GM10847 (cell line): Measurements from ENCODE around the gene CACNB2.

Experiments used
- POLR2A ChIP-seq: IDR thresholded peaks from 2 replicates; pipeline ENCODE4 v1.6.1; 2011; ENCODE audit not compliant: insufficient read length; ENCODE audit errors: extremely low read depth

CACNB2 gene

DNA sequence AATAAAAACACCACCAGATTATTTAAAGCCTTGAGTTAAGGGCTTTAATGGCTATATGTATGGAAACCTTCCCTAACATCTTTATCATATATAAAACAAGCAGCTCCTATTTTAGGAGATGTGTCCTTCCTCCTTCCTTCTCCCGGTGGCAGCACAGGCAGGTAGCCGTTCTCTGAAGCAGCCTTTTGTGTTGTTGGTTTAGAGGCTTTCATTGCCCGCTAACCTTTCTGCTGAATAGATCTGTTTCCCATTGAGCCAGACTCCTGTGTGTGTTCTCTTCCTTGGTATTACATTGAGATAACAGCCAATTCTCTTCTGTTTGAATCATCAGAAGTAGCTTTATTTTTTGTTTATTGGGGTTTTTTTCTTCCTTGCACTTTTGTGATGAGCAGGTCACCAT, 131.3 kb downstream of the CACNB2 start:
- TF ChIP-seq POLR2A: no peak

DNA sequence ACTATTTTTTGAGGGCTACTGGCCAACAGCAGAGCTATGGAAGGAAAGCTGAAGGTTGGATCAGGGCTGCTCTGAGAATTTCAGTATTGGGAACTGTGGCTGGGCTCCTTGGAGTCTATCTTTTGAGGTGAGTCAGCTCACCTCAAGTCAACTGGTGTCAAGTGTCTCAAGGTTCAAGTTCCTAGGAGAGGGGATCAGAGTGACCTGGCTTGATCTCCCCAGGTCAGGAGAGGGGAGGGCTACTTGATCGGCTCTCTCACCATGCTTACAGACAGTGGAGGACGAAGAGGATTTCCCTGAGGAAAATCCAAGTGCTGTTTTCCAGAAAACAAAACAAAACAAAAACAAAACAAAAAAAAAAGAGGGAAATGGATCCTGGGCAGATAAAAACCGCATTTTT, 132.8 kb downstream of the CACNB2 start:
- TF ChIP-seq POLR2A: no peak

DNA sequence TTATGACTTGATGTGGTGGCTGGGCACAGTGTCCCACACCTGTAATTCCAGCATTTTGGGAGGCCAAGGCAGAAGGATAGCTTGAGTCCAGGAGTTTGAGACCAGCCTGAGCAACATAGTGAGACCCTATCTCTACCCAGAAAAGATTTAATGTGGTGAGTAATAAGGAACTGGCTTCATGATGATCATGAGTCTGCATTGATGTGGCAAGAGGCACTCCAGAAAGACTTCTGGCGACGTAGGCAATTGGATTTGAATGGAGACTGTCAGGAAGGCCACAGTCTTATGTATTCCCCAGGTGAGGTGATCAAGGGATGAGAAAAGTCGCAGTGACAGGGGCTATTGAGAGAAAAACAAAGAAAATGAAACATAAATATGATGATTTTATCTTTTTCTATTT, 138.0 kb downstream of the CACNB2 start:
- TF ChIP-seq POLR2A: no peak

DNA sequence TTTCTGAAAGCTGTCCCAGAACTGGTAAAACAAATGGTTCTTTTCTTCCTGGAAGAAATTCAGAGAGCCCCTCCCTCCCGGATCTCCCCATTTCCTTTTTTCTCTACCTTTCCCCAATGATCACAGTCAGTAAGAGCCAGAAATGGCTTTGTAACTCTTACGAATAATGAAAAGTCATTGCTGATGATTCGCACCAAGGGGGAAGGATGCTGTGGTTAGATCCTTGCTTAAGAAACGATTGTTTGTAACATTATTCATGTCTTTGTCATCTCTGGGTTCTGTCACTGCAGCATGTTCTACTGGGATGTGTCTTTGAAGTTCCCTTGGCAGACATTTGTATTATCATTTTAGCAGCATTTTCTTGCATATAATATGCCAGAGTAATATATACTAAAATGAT, 138.9 kb downstream of the CACNB2 start:
- TF ChIP-seq POLR2A: no peak

DNA sequence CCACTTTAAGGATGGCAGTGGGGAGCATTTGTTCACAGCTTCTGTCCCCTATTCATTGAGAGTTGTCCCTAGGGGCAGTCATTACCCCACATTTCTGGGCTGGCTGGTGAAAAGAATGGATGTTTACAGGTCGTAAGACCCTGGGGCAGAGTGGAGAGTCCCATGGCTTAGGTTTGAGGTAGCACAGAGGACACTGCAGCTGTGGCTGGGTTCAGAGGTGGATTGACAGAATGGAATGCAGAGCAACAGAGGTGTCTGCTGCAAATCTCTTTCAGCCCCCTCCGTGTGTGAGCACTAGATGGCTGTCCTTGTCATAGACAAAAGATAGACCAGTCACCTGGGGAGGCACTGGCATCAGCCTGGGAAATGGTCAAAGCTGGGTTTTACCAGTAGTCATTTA, 141.9 kb downstream of the CACNB2 start:
- TF ChIP-seq POLR2A: no peak

DNA sequence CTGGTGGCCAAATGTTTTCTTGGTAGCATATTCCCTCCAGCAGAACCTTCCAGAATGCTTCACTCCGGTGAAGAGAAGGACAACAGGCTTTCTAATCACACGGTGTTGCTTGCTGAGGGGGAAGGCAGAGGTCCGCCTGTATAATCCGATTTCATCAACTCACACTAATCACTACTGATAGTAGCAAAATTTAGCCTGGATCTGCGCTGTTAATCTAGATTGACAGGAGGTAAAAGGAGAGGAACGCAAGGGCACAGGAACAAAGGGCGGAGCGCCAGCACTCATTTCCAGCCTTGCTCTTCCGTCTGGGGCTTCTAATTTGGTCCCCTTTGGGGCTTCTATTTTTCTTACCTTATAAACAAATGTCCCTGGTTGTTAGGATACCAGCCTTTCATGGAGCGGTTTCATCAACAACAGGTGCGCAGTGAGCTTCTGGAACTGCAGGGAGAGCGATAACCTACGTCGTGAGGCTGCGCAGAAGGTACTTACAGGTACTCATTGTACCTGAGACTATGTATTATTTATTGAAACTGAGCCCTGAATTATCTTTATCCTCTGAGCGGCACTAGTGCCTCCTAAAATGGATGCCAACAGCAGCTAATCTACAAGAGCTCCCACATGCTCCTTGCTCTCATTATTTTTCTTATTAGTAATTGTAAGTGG, 150.6 kb downstream of the CACNB2 start:
- TF ChIP-seq POLR2A: no peak

DNA sequence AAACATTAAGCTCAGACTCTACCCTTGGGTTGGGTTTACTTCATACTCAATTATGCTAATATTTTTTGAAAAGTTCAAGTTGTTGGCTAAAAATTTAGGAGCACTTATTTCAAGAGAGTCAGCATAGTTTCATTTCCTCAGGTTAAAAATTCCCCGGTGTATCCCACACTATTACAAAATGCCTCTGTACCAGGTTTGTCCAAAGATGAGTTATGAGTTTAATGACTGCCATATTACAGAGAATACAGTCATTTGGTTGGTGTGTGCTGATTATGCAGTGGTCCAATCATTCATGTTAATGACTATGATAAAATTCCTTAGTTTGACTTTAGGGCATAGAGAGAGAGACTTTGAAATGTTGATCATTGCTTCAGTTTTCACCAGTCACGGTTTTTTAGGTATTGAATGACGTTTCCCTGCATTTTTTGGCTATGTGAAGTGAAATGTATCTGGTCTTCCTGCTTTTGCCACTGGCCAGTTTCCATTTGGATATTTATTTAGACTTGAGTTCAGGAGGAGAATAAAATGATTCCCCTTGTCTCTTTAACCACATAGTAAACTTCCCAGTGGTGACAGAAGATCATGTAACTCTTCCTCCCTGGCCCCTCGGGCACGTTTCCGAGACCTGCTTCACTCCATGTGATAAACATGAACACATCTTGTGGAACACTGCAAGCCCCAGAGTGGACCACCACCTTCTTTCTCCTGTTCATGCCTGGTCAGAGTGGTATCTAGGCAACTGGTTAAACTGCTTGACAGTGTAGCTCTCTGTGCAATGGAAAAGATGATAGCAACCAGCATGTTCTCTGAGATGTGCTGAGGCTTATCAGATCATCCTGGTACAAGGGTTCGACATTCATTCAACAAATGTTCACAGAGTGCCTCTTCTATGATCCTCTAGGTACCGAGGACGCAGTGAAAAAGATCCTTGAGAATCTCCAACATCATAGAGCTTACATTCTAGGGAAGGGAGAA, 153.6 kb downstream of the CACNB2 start:
- no peak for TF ChIP-seq POLR2A

DNA sequence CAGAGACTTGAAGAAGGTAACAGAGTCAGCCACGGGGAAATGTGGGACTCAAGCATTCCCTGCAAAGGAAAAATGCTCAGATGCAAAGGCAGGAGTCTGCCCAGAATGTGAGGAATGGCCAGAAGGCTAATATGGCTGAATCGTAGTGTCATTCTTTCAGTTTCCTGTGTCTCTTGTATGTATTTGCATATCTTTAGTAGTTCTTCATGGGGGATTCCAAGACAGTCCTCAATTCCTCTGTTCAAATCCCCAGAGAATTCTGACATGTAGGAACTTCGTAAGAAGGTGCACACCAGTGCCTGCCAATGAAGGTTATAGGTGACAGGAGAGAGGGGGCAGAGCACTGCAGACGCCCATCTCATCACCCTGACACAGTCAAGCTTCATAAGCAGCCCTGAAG, 154.4 kb downstream of the CACNB2 start:
- no peak for TF ChIP-seq POLR2A

DNA sequence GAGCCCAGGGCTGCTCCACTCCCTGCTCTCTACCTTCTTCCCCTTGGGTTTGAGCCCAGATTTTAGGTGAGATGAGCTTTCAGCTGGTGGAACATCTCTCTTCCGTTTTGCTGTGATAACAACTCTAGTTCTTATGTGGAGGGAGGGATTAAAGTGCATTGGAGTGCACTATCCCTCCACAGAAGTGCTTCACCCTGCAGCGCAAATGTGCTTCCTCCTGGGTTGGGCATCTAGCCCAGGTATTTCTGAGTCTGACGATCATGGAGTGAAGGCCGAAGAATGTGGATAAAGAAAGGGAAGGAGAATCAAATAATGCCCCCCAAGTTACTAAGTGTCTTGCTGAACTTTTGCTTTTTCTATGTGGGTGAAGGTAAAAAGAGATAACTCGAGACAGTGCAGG, 157.4 kb downstream of the CACNB2 start:
- TF ChIP-seq POLR2A: no peak

DNA sequence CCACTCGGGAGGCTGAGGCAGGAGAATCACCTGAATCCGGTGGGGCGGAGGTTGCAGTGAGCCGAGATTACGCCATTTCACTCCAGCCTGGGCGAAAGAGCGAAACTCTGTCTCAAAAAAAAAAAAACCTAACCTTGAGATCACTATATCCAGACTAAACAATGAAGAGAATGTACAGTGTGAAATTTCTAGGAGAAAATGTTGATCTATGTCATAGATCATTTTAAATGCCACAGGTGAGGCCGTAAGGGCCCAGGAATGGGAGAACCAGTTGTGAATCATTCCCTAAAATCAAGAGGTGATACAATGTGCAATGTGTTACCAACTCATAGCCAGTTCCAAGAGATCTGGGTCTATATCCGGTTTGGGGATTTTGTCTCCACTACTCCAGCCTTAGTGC, 158.0 kb downstream of the CACNB2 start:
- no peak for TF ChIP-seq POLR2A

DNA sequence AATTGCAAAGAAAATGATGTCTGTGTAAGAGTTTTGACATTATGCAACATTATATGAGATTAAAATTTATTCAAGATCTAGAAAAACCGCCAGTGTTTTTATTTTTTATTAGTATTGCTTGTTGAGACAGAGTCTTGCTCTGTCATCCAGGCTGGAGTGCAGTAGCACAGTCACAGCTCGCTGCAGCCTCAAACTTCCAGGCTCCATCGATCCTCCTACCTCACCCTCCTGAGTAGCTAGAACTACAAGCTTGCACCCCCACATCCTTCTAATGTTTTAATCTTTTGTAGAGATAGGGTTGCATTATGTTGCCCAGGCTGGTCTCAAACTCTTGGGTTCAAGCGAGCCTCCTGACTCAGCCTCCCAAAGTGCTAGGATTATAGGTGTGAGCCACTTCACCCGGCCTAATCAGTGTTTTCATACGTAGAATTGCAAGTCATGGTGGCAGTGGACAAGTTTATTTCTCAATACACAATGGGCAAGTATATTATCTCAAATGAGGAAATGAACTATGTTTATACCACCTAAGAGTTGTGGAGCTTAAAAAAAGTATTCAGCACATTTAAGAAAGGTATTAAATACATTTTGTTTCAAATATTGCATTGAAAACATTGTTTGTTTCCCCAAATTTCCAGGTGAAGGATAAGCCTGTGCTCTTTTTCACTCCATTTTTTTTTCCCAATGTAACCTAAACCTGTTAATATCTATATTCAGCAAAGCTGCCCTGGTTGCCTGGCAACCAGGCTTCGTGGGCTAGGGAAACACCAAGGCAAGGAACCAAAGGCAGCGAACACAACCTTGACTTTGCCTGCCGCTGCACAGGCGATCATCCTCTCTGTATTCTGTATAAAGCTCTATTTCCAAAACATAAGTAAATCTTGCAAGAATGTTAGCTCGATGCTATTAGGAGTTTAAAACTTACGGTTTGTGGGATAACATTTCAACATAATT, 163.9 kb downstream of the CACNB2 start:
- no peak for TF ChIP-seq POLR2A

DNA sequence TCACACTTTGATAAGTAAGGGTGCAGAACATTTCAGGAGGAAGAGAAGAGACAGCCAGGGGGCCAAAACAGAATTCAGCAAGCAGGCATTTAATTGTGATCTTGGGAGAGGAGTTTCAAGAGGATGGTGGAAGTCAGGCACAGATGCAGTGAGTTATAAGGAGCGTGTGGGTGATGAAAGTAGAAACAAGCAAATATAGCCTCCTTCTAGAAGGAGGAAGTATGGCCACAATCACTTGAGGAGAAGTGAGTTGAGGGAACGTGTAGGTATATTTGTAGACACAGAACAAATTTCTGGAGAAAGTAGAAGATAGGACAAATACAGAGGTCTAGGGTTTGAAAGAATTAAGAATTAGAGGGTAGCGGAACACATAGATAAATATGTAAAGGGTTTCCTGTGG, 165.8 kb downstream of the CACNB2 start:
- TF ChIP-seq POLR2A: no peak

DNA sequence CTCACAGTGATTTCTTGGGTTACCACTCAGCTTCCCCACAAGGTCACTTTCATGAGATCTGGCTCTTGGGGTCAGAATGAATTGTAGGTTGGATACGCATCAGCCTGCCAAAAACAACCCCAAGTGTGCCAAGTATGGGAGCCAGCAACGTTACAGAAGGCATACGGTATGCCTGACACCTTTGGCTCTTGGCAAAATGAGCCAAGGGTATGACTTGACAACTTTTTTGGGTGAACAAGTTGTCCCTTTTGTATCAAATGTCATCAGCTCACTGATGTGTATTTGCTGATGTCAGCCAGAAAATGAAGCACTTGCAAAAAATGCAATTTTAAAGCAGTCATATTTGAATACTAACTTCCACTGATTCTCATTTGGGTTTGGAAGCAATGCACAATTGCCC, 168.4 kb downstream of the CACNB2 start:
- no peak for TF ChIP-seq POLR2A

DNA sequence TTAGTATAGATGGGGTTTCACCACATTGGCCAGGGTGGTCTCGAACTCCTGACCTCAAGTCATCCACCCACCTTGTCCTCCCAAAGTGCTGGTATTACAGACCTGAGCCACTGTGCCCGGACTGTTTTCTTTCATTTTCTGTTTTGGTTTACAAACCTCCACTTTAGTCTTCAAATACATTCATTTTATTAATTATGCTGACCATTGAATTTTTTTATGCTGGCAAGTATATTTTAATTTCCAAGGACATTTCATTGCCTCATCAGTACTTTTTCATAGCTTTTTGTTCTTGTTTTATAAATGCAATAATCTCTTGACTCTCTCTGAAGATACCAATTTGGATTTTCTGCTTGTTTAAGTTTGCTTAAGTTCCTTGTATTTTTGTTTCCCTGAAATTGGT, 170.5 kb downstream of the CACNB2 start:
- TF ChIP-seq POLR2A: no peak

DNA sequence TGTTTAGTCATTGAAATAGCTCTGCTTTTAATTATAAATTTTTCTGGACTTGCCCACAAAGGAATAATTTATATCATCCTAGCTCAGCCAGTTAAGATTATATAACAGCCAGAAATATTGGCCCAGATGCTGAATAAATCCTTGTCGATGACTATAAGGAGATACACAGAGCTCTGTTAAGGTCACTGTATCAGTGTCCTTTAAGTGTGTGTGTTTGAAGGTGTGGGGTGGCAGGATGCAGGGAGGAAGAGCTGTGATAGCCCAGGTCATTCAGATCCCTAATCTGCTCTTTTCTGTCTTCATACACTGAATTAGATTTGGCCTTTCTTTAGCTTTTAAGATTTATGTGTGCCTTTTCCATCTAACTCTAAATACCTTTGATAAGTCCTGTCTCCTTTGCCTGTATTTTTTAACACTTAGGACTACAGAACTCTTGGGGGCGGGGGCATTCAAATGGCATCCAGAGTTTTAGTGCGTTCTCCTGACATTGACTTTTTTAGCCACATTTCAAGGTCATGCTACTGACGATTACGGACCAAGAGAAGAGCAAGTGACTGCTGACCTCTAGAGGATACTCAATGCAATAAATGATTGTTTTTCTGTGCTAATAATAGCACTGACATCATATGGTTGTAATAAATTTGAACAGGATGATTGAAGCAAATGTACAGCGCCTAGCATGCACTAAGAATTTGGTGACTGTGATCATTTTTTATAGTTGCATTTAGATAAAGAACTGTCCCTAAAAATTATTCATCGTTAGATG, 172.3 kb downstream of the CACNB2 start:
- TF ChIP-seq POLR2A: no peak
